DOHH2 (cell line): Measurements from ENCODE around the gene CDK6.

ENCODE experiments used
- H3F3A ChIP-seq: fragments of 200-600 bp; sonication (generic), shearing (Covaris generic); 2 replicates; pipeline ENCODE4 v1.6.0; 2016; ENCODE audit warnings: antibody characterized with exemption, mild to moderate bottlenecking; ENCODE audit not compliant: control insufficient read depth, insufficient read depth
- H3K27ac ChIP-seq: fragments of 200-600 bp; sonication (generic); 2 replicates; pipeline ENCODE4 v1.5.1; 2014; ENCODE audit warnings: low read depth, mild to moderate bottlenecking, low read length, moderate library complexity
- H3K27me3 ChIP-seq: fragments of 200-600 bp; sonication (generic); 2 replicates; pipeline ENCODE4 v1.6.1; 2014; ENCODE audit warnings: mild to moderate bottlenecking, low read length, mixed read lengths; ENCODE audit not compliant: control insufficient read depth
- H3K36me3 ChIP-seq: fragments of 200-600 bp; sonication (generic); 2 replicates; pipeline ENCODE4 v1.6.1; 2014; ENCODE audit warnings: mild to moderate bottlenecking, low read length, moderate library complexity, mixed read lengths; ENCODE audit not compliant: control insufficient read depth
- H3K4me1 ChIP-seq: fragments of 200-600 bp; sonication (generic); 2 replicates; pipeline ENCODE4 v1.6.1; 2014; ENCODE audit warnings: mild to moderate bottlenecking, low read length, mixed read lengths; ENCODE audit not compliant: control insufficient read depth
- H3K4me2 ChIP-seq: fragments of 200-600 bp; sonication (generic); 2 replicates; pipeline ENCODE4 v1.6.0; 2014; ENCODE audit warnings: mild to moderate bottlenecking, low read length, moderate library complexity
- H3K4me3 ChIP-seq: fragments of 200-600 bp; sonication (generic); 2 replicates; pipeline ENCODE4 v1.5.1; 2014; ENCODE audit warnings: mild to moderate bottlenecking, low read length, mixed read lengths
- H3K79me2 ChIP-seq: fragments of 200-600 bp; sonication (generic); 2 replicates; pipeline ENCODE4 v1.6.1; 2014; ENCODE audit warnings: mild to moderate bottlenecking, low read length, mixed read lengths; ENCODE audit not compliant: control insufficient read depth
- H3K9me2 ChIP-seq: fragments of 200-600 bp; sonication (generic); replicated peaks from 2 replicates; pipeline ENCODE4 v1.6.1; 2014; ENCODE audit warnings: mild to moderate bottlenecking, low read length, mixed read lengths; ENCODE audit not compliant: control insufficient read depth
- H3K9me3 ChIP-seq: fragments of 200-600 bp; sonication (generic); 2 replicates; pipeline ENCODE4 v1.6.1; 2014; ENCODE audit warnings: antibody characterized with exemption, low read length, mixed read lengths; ENCODE audit not compliant: control insufficient read depth, insufficient read depth
- H4K20me1 ChIP-seq: fragments of 200-600 bp; sonication (generic); 2 replicates; pipeline ENCODE4 v1.6.0; 2014; ENCODE audit warnings: low read depth, mild to moderate bottlenecking, antibody characterized with exemption, low read length, moderate library complexity; ENCODE audit not compliant: control insufficient read depth, insufficient read depth
- CTCF ChIP-seq: fragments of 200-600 bp; sonication (generic); IDR thresholded peaks from one replicate; pipeline ENCODE4 v1.5.1; 2014; ENCODE audit warnings: antibody characterized with exemption, mild to moderate bottlenecking, low read depth, low read length; ENCODE audit not compliant: poor library complexity, severe bottlenecking
- EZH2phosphoT487 ChIP-seq: fragments of 200-600 bp; sonication (generic); IDR thresholded peaks from 2 replicates; pipeline ENCODE4 v1.6.1; 2017; ENCODE audit warnings: borderline replicate concordance, mild to moderate bottlenecking, antibody characterized with exemption, low read length, moderate library complexity, mixed read lengths

CDK6 gene

GRCh38 chr7:92699560-92699959 lies 136.8 kb downstream of the CDK6 start:
- Histone ChIP-seq H3K4me3 (no peak overlapping the region), H3K9me3 (no peaks in the 10 kb centered on the region), H3K27me3 (no peaks in the 10 kb centered on the region), H3K9me2 (no peaks in the 10 kb centered on the region), H3K27ac (no peak overlapping the region), H3K36me3 (no peaks in the 10 kb centered on the region), H3K79me2 (no peaks in the 10 kb centered on the region), H3K4me1 (no peaks in the 10 kb centered on the region), H4K20me1 (no peaks in the 10 kb centered on the region; the same call in 1 of the 2 replicates), H3F3A (no peaks in the 10 kb centered on the region), H3K4me2 (no peak overlapping the region)
- TF ChIP-seq EZH2phosphoT487: no peak
- no peak for TF ChIP-seq CTCF

- Histone ChIP-seq H3K9me2 (no peaks in the 10 kb centered on the region), H3K4me1 (no peaks in the 10 kb centered on the region), H3K36me3 (peaks cover 4% of the 10 kb centered on the region; the same call in 1 of the 2 replicates), H3F3A (0 out of 2 replicates have a peak, but pooled peaks cover 4% of the 10 kb centered on the region), H3K27me3 (no peaks in the 10 kb centered on the region), H3K27ac (no peak overlapping the region), H4K20me1 (no peaks in the 10 kb centered on the region; the same call in 1 of the 2 replicates), H3K4me2 (no peak overlapping the region), H3K4me3 (no peak overlapping the region), H3K79me2 (no peaks in the 10 kb centered on the region), H3K9me3 (peaks cover 3% of the 10 kb centered on the region; the same call in 1 of the 2 replicates)
- no peak for TF ChIP-seq EZH2phosphoT487
- TF ChIP-seq CTCF: no peak
These were observed 138.0 kb downstream of the CDK6 start for GRCh38 chr7:92698237-92698841.

GRCh38 chr7:92697414-92697813 lies 139.0 kb downstream of the CDK6 start:
- no peak overlapping the region for H3K4me2 ChIP-seq
- H3K79me2 ChIP-seq: no peaks in the 10 kb centered on the region
- H3F3A ChIP-seq: 0 out of 2 replicates have a peak, but pooled peaks cover 7% of the 10 kb centered on the region
- no peak for TF ChIP-seq EZH2phosphoT487
- TF ChIP-seq CTCF: no peak
- H3K9me2 ChIP-seq: no peaks in the 10 kb centered on the region
- H4K20me1 ChIP-seq: no peaks in the 10 kb centered on the region; the same call in 1 of the 2 replicates
- peaks cover 4% of the 10 kb centered on the region; the same call in 1 of the 2 replicates for H3K36me3 ChIP-seq
- no peak overlapping the region for H3K4me3 ChIP-seq
- H3K9me3 ChIP-seq: peaks cover 3% of the 10 kb centered on the region; the same call in 1 of the 2 replicates
- no peak overlapping the region for H3K27ac ChIP-seq
- H3K27me3 ChIP-seq: no peaks in the 10 kb centered on the region
- H3K4me1 ChIP-seq: no peaks in the 10 kb centered on the region
